ENCODE results near the gene RCAN2.

Gene RCAN2

DNA sequence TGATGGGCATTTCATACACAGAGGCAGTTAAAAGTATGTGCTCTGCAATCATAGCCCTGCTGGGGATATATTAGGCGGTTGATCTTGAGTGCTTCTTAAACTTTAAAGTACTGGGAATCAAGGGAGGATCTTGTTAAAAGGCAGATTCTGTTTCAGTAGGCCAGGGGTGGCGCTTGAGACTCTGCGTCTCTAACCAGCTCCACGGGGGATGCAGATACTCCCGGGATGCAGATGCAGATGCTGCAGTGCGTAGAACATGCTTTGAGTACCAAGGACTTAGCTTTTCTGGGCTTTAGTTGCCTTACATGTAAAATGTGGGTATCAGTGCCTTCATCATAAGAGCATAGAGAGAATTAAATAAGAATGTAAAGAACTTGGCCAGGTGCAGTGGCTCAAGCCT, 276.0 kb downstream of the RCAN2 start:
- H3K4me3 ChIP-seq (ENCODE audit: control insufficient read depth, low read depth, low read length), result no peak overlapping the region
- TF ChIP-seq, protein P1, sequence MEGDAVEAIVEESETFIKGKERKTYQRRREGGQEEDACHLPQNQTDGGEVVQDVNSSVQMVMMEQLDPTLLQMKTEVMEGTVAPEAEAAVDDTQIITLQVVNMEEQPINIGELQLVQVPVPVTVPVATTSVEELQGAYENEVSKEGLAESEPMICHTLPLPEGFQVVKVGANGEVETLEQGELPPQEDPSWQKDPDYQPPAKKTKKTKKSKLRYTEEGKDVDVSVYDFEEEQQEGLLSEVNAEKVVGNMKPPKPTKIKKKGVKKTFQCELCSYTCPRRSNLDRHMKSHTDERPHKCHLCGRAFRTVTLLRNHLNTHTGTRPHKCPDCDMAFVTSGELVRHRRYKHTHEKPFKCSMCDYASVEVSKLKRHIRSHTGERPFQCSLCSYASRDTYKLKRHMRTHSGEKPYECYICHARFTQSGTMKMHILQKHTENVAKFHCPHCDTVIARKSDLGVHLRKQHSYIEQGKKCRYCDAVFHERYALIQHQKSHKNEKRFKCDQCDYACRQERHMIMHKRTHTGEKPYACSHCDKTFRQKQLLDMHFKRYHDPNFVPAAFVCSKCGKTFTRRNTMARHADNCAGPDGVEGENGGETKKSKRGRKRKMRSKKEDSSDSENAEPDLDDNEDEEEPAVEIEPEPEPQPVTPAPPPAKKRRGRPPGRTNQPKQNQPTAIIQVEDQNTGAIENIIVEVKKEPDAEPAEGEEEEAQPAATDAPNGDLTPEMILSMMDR (IDR thresholded peaks at IDR 0.05; ENCODE audit: control insufficient read depth, insufficient read depth, low read depth, low read length, missing control alignments), result no peak
- DNase-seq (ENCODE audit: low read depth), result no peak

DNA sequence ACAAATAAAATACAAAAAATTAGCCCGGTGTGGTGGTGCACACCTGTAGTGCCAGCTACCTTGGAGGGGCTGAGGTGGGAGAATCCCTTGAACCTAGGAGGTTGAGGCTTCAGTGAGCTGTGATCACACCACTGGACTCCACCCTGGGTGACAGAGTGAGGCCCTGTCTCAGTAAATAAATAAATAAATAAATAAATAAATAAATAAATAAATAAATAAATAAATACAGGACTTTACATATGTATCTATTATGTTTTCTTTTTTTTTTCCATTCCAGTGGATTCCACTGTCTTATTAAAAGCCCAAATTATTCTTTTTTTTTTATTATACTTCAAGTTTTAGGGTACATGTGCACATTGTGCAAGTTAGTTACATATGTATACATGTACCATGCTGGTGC, 279.3 kb downstream of the RCAN2 start:
- TF ChIP-seq, protein P1 (IDR thresholded peaks at IDR 0.05; ENCODE audit: control insufficient read depth, insufficient read depth, low read depth, low read length, missing control alignments), result no peak
- H3K4me3 ChIP-seq (ENCODE audit: control insufficient read depth, low read depth, low read length), result no peak overlapping the region
- no peak for DNase-seq (ENCODE audit: low read depth)

DNA sequence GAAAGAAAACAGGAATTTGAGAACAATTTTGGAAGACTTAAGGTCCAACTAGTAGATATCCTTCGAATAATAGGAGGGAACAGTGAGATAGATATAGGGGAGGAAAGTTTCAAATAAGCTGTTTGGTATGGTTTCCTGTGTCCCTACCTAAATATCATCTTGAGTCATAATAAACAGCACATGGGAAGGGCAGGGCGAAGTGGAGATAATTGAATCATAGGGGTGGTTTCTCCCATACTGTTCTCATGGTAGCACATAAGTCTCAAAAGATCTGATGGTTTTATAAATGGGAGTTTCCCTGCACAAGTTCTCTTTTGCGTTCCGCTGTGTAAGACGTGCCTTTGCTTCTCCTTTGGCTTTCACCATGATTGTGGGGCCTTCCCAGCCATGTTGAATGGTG, 281.0 kb downstream of the RCAN2 start:
- TF ChIP-seq, protein P1 (IDR thresholded peaks at IDR 0.05; ENCODE audit: control insufficient read depth, insufficient read depth, low read depth, low read length, missing control alignments), result no peak
- no peak overlapping the region for H3K4me3 ChIP-seq (ENCODE audit: control insufficient read depth, low read depth, low read length)
- no peak for DNase-seq (ENCODE audit: low read depth)

DNA sequence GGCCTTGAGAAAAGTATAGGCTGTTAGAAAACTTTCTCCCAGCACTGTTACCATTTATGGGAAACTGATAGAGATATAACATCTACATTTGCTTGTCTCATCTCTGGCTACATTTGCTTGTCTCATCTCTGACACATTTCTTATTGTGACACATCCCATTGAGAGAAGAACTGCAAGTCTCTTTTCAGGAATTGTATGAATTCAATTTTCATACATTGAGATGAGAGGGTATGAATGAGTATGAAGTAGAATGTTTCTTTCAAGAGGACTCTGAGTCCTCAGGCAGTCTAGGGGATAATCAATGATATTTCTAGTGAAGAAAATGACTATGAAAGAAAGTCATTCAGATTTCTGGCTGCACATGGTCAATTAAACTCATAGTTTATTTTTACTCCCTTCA, 282.9 kb downstream of the RCAN2 start:
- TF ChIP-seq, protein P1 (IDR thresholded peaks at IDR 0.05; ENCODE audit: control insufficient read depth, insufficient read depth, low read depth, low read length, missing control alignments), result no peak
- H3K4me3 ChIP-seq (ENCODE audit: control insufficient read depth, low read depth, low read length), result no peak overlapping the region
- DNase-seq (ENCODE audit: low read depth), result no peak

DNA sequence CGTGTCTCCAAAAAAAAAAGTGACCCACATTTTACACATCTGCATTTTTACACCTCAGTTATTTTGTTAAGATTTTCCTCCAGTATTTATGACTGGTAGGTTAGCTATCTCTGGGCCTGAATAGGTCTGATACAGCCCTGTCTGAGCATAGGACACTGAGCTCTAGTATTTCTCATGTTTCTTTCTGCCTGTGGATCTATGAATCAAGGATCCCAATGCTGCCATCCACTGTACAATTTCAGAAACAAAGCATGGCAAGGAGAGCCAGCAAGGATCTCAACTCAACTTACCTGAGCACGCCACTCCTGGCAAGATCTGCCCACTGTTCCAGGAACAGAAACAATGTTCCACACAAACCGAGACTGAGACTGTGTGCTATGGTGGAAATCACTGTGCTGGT, 284.1 kb downstream of the RCAN2 start:
- H3K4me3 ChIP-seq (ENCODE audit: control insufficient read depth, low read depth, low read length), result no peak overlapping the region
- TF ChIP-seq, protein P1 (IDR thresholded peaks at IDR 0.05; ENCODE audit: control insufficient read depth, insufficient read depth, low read depth, low read length, missing control alignments), result no peak
- no peak for DNase-seq (ENCODE audit: low read depth)

DNA sequence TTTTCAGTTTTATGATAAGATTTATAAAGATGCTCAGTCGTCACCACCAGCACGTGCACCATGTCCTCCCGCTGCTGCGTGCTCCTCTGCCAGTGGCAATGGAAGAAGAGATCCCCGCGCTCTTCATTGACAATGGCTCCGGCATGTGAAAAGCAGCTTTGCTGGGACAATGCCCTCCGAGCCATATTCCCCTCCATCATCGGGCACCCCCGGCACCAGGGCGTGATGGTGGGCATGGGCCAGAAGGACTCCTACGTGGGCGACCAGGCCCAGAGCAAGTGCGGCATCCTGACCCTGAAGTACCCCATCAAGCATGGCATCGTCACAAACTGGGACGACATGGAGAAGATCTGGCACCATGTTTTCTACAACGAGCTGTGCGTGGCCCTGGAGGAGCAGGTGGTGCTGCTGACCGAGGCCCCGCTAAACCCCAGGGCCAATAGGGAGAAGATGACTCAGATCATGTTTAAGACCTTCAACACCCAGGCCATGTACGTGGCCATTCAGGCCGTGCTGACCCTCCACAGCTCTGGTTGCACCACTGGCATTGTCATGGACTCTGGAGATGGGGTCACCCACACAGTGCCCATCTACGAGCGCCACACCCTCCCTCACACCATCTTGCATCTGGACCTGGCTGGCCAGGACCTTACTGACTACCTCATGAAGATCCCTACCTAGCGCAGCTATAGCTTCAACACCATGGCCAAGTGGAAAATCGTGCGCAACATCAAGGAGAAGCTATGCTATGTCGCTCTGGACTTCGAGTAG, 286.2 kb downstream of the RCAN2 start:
- no peak overlapping the region for H3K4me3 ChIP-seq (ENCODE audit: control insufficient read depth, low read depth, low read length)
- TF ChIP-seq, protein P1 (IDR thresholded peaks at IDR 0.05; ENCODE audit: control insufficient read depth, insufficient read depth, low read depth, low read length, missing control alignments), result no peak
- DNase-seq (ENCODE audit: low read depth), result no peak
